GM18519 (cell line): ENCODE data around the gene PANK4.
A peak's percentile ranks its signal among the peaks of the same experiment; 100 is the strongest.
"Not testable (repeated sequence)": the region's sequence is repeated elsewhere in the genome, so short reads cannot be mapped to it uniquely, and the experiment has no call there.

Source experiments
- ATAC-seq: cut with Tn5 transposase; IDR thresholded peaks from one replicate; pipeline ENCODE4 v1.9.1; 2021; ENCODE audit warnings: mild to moderate bottlenecking, moderate library complexity; ENCODE audit not compliant: unreplicated experiment, low FRiP score

The PANK4 gene

GRCh38 chr1:2525920-2526823 lies at the start of gene PANK4:
Gene PANK4 (minus strand): TSS chr1:2526596. CDS start chr1:2526587, 9 bp downstream.
- ATAC-seq, result peak; percentile 70

GRCh38 chr1:2574350-2574749 lies 48.0 kb upstream of the PANK4 start:
- no peak for ATAC-seq

DNA sequence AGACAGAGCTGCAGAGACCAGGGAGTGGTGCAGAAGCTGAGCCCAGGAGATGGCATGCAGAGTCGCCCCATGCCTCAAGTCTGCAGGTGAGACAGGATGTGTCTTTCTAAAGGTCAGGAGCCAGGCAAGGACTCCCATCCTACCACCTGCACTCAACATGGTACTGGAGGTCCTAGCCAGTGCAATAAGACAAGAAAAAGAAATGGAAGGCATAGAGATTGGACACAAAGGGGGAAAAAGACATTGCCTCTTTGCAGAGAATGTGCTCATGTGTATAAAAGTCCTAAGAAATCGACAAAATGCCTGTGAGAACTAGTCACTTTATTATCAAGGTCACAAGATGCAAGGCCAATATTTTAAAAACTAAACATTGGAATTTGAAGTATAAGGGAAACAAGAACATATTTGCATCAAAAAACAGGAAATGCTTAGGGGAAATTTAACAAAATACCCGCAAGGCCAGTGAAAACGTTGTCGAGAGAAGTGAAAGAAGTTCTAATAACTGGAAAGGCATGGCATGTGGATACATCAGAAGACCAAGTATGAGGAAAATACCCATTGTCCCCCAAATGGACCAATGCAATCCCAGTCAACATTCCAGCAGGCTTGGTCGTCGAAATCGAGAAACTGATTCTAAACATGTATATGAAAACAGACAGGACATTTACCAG lies 47.0 kb upstream of the PANK4 start:
- no peak for ATAC-seq

- no peak for ATAC-seq
These were observed 45.0 kb upstream of the PANK4 start for GRCh38 chr1:2571348-2571747.

- ATAC-seq, result no peak
These were observed 43.9 kb upstream of the PANK4 start for GRCh38 chr1:2570332-2570731.

- ATAC-seq, result not testable (repeated sequence)
These were observed 43.3 kb upstream of the PANK4 start for GRCh38 chr1:2569703-2570102.

DNA sequence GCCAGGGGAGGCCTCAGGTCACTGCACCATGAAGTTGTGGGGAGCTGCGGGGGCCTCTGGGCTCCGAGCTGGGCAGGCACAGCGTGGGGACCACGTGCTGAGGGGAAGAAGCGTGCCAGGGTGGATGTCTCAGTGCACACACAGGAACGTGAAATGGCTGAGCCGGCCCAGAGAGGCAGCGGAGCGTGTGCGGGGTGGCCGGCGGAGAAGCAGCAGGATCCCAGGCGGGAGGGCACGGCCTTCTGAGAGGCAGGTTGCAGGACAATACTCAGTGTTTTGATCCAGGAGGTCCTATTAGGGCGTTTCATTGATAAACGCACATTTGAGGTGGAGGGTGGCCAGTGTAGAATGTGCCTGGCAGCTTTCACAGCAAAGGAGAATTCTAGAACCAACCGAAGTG lies 42.7 kb upstream of the PANK4 start:
- ATAC-seq, result no peak

DNA sequence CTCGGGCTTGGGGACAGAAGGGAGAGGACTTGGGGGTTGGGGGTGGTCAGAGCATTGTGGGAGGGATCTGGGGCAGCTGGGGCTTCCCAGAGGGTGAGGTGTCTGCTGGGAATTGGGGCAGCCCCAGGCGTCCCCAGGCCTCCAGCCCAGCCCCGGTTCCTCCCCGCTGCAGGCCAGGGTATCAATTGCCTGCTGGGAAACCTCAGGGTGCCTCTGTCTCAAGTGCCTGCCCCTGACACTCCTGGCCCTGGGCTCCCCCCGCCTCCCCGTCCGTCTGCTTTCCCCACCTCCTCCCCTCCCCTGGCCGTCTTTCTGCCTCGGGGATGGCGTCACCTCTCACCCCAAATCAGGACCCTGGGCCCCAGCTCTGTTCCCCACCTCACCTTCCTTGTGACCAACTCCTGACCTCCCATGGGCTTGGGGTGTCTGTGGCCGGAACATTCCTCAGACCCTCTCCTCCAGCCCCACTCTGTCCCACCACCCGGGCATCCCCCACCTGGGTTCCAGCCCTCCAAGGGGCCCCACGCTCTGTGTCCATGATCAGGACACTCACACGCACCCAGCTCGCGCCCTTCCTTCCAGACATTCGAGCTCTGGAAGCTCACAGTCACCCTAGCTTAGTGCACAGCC lies 41.9 kb upstream of the PANK4 start:
- not testable (repeated sequence) for ATAC-seq

DNA sequence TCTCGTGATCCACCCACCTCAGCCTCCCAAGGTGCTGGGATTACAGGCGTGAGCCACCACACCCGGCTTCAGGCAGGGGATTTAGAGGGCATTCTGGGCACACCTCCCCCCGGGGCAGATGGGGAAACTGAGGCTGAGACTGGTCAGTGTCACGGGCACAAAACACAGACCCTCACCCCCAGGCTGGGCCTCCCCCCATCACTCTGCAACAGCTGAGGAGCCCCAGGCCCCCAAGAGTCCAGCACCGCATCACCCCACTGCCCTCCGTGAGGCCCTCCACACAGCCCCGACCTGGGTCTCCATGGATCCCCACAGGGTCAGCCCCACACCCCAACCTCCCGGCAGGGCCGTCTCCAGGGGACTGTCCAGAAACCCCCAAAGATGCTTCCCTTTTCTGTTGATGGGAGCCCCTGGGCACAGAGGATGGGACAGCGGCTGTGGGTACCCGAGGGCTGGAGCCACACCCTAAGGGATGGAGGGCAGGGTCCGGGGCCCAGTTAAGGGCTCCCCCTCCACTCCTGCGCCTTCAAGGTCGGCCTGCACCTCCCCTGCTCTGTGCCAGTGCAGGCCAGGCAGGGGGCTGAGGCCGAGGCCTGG lies 40.8 kb upstream of the PANK4 start:
- ATAC-seq, result no peak

DNA sequence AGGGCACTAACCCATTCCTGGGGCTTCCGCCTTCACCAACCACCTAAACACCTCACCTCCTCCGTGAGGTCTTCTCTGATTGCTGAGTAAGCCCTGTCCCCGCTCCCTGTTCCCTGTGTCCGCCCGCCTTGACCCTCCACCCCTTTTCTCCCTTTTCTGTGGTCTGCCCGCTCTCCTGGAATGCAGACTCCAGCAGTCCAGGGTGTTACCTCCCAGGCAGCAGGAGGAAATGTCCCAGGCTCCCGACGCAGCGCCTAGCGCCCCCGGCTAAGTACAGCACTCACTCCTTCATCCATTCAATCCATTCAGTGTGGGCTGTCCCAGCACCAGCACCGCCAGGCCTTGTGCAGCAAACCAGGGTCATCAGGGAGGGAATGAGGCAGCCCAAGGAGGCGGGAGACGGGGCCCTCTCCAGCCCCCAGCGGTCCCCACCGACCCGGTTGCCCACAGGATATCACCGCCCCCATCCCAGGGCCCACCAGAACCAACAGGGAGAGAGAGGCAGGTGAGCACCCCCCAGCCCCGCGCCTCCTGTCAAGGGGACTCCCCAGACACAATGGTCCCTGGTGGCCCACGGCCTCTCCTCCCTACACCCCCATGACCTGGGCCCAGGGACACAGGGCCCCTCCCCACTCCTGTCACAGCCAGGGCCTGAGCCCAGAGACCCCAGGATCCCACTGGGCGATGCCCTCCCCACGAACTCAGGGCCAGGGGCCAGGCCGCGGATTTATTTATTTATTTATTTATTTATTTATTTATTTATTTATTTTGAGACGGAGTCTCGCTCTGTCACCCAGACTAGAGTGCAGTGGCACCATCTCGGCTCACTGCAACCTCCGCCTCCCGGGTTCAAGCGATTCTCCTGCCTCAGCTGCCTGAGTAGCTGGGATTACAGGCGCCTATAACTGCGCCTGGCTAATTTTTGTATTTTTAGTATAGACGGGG lies 40.0 kb upstream of the PANK4 start:
- no peak for ATAC-seq

GRCh38 chr1:2564815-2565374 lies 38.5 kb upstream of the PANK4 start:
- ATAC-seq, result no peak

GRCh38 chr1:2564006-2564814 lies 37.8 kb upstream of the PANK4 start:
- no peak for ATAC-seq

GRCh38 chr1:2563205-2563604 lies 36.8 kb upstream of the PANK4 start:
- ATAC-seq, result no peak

- ATAC-seq, result no peak
These were observed 35.8 kb upstream of the PANK4 start for GRCh38 chr1:2561898-2562895.

- ATAC-seq, result no peak
These were observed 35.0 kb upstream of the PANK4 start for GRCh38 chr1:2561446-2561845.

DNA sequence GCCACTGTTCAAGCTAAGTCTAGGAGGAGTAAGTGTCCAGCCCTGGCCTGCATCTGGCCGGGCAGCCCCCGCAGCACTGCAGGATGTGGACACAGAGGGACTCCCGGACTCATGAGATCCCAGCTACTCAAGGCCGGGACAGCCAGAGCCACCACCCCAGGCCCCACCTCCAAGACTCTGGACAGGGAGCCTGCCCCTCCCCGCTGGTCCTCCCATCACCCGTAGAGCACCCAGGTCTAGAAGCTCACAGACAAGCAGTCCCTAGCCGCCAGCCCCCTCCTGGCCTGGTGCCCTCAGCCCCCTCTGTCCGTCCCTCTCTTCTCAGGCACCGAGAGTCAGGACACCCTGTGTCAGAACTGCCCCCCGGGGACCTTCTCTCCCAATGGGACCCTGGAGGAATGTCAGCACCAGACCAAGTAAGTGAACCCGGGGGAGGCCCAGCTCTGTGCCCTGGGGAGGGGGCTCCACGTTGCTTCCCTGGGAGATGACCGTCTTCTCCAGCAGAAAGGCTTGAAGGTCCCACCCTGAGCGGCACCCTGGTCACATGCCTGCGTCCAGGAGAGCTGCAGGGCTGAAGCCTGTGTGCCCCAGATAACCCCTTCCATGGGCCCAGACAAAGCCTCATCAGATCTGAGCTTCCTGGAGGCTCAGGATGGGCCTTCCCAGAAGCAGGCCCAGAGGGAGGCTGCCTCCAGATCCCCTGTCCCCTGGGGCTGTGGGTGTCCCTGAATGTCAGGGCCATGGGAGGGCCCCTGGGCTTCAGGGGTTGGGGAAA lies 34.1 kb upstream of the PANK4 start:
- ATAC-seq, result no peak
